Epithelial cell of esophagus (primary cell): ENCODE data around the gene FTO.
A peak's percentile ranks its signal among the peaks of the same experiment; 100 is the strongest.

Experiments
- DNase-seq: peaks from one replicate; pipeline ENCODE4 v3.0.0; 2010; ENCODE audit warnings: low read depth
- H3K4me3 ChIP-seq: 2 replicates; pipeline ENCODE4 v1.5.1; 2011; ENCODE audit warnings: mild to moderate bottlenecking, low read length, control low read depth
- TF ChIP-seq, protein P1 (sequence below): IDR thresholded peaks from 2 replicates; pipeline ENCODE4 v1.5.1; 2011; ENCODE audit warnings: low read depth, mild to moderate bottlenecking, low read length, control low read depth, inconsistent platforms; ENCODE audit not compliant: insufficient read depth; ENCODE audit errors: missing control alignments

The FTO gene

DNA sequence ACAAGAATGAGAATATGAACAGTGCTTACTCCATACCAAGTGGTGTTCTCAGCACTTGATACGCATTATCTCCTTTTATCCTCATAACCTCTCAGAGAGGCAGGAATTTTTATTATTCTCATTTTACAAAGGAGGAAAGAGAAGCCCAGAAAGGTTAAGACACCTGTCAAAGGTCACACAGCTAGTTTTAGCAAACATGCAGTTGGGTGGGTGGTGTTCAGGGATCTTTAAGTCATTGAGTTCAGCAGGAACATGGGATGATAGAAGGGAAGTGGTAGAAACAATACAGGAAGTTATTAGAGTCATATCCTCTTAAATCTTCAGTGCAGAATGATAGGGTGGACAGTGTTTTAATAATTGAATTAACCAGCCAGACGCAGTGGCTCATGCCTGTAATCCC, 487.2 kb downstream of the FTO start:
- no peak overlapping the region for H3K4me3 ChIP-seq
- TF ChIP-seq, protein P1, sequence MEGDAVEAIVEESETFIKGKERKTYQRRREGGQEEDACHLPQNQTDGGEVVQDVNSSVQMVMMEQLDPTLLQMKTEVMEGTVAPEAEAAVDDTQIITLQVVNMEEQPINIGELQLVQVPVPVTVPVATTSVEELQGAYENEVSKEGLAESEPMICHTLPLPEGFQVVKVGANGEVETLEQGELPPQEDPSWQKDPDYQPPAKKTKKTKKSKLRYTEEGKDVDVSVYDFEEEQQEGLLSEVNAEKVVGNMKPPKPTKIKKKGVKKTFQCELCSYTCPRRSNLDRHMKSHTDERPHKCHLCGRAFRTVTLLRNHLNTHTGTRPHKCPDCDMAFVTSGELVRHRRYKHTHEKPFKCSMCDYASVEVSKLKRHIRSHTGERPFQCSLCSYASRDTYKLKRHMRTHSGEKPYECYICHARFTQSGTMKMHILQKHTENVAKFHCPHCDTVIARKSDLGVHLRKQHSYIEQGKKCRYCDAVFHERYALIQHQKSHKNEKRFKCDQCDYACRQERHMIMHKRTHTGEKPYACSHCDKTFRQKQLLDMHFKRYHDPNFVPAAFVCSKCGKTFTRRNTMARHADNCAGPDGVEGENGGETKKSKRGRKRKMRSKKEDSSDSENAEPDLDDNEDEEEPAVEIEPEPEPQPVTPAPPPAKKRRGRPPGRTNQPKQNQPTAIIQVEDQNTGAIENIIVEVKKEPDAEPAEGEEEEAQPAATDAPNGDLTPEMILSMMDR, result no peak
- DNase-seq, result no peak

DNA sequence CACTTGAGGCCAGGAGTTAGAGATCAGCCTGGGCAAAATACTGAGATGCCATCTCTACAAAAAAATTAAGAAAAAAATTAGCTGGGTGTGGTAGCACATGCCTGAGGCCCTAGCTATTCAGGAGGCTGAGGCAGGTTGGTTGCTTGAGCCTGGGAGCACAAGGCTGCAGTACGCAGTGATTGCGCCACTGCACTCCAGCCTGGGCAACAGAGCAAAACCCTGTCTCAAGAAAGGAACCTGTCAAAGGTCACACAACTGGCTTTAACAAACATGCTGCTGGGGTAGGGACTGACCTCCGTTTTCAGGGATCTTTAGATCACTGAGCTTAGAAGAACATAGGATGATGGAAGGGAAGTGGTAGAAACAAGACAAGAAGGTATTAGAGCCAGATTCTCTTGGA, 487.6 kb downstream of the FTO start:
- DNase-seq, result no peak
- TF ChIP-seq, protein P1, result no peak
- no peak overlapping the region for H3K4me3 ChIP-seq

DNA sequence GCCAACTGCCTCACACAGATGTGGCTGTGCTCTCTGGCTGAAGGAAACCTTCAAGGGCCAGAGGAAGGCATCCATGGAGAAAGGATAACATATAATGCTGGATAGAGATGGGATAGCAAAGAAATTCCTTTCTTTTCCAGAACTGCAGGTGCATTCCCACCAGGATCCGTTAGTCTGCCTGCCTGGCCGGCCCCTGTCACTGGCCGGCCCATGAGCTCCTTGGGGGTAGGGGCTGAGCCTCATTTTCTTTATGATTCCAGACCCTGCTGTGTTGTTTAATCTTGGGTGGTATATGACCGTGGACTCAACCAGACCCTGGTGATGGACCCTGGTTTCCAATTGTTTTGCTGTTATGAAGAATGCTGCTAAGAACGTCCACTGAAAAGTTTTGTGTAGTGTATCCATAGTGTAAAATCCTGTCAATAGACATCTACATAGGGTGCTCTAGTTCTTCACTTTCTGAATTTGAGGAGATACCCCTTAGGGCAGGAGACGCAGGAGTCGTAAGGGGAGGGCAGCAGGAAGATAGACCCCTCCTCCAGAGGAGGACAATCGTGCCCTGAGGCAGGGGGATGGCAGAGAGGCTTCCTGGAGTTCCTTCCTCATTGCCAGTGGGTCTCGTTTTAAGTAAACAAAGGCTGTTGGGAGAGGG, 489.2 kb downstream of the FTO start:
- TF ChIP-seq, protein P1, result no peak
- H3K4me3 ChIP-seq, result no peak overlapping the region
- DNase-seq, result no peak

DNA sequence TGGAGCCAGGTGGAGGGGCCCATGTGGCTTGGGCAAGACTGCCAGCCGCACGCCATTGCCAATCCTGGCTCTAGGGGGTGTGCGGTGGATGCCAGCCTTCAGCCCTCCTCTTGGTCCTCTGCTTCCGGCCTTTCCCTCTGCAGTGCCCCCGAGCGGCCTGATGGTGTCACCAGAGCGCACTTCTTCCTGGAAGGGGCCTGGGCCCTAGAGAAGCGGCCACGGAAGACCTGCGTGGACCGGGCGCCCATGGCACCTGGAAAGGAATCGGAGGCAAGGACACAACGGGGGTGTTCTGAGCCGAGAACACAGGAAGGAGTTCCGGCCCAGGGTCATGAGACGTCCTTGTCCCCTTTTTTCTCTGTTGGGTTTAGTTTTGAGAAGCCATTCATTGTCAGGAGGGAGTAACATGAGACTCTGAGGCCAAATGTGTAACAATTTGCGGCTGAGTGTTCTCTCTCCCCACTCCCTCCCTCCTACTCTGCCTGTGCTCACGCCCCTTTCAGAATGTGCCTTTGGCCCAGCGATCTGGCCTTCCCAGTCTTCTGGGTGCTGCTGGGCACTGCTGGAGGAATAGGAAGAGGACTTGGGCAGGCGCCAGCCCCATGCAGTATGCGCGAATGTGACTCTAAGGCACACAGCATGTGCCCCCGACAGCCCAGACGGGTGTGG, 489.8 kb downstream of the FTO start:
- TF ChIP-seq, protein P1, result peak; percentile 88
- DNase-seq, result peak; percentile 70
- H3K4me3 ChIP-seq, result peak overlapping the region; percentile 28

DNA sequence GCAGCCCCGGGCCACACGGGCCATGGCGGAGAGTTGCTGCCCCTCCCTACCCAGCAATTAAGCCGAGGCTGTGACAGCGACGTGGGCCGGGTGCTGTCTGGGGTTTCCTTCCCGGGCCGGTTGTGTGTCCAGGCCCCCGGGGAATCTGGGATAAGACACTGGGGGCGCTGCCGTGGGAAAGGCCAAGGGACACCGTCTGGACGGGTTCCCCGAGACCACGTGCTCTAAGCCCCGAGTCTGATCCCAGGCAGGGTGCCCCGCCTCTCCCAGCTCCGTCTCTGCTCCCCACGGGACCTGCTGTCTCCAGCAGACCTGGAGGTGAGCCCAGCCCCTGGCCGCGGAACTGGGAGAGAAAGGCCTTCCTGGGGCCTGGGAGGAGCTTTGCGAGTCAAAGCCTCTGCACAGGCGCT, 490.4 kb downstream of the FTO start:
- peak overlapping the region; percentile 28 for H3K4me3 ChIP-seq
- TF ChIP-seq, protein P1, result no peak
- no peak for DNase-seq

DNA sequence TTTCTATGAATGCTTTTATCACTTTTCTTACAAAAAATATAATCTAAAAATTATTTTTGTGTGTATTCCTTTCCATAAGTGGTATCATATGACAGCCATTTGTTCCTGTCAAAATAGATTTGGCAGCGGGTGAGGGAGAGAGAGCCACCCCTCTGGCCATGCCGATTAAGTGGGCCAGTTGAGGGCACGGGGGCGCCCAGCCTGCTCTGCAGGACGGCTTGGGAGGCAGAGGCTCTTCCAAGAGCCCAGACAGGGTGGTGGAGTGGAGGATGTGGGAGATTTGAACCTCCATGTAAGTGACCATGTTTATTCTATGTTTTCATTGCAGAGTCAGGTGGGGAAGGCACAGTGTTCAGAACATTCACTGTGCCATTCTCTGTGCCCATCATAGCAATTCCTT, 493.8 kb downstream of the FTO start:
- TF ChIP-seq, protein P1, result no peak
- H3K4me3 ChIP-seq, result no peak overlapping the region
- no peak for DNase-seq

DNA sequence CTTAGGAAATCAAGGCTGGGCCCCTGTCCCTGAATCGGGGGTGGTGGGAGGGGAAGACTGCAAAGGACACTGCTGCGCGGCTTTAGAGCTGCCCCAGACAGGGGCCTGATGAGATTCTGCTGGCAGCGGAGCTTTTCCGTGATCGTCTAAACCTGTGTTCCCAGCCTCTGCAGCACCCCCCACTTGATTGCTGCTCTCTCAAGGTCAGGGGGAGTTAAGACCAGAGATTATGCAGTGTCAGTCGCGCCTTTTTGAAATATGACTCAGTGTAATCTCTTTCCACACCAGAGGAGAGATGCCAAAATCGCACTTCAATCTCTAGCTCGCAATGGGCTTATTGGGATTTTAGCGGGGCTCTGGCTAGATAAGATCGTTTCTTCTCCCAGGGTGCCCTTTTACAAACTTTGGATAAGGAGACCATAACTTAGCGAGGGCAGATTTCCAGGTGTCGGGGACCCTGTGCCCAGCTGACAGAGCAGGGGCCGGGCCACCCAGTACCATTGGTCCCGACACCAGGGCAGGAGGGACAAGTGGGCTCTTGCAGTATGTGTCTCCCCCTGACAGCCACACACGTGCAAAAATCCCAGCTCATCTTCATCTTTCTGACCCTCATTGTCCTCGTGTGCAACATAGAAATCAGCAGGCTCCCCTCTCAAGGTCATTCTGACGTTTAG, 495.7 kb downstream of the FTO start:
- TF ChIP-seq, protein P1, result no peak
- no peak overlapping the region for H3K4me3 ChIP-seq
- no peak for DNase-seq
